Stimulated activated CD8-positive, alpha-beta memory T cell treated with anti-CD3 and anti-CD28 coated beads, Interleukin-4, amount 100 ng/mL, for 24 hours (primary cell): Measurements from ENCODE around the gene GLRX.
A peak's percentile ranks its signal among the peaks of the same experiment; 100 is the strongest.

Source experiments
- DNase-seq: peaks from one replicate; pipeline ENCODE4 v3.0.0-alpha.2; 2020; ENCODE audit warnings: low read depth

Gene GLRX

DNA sequence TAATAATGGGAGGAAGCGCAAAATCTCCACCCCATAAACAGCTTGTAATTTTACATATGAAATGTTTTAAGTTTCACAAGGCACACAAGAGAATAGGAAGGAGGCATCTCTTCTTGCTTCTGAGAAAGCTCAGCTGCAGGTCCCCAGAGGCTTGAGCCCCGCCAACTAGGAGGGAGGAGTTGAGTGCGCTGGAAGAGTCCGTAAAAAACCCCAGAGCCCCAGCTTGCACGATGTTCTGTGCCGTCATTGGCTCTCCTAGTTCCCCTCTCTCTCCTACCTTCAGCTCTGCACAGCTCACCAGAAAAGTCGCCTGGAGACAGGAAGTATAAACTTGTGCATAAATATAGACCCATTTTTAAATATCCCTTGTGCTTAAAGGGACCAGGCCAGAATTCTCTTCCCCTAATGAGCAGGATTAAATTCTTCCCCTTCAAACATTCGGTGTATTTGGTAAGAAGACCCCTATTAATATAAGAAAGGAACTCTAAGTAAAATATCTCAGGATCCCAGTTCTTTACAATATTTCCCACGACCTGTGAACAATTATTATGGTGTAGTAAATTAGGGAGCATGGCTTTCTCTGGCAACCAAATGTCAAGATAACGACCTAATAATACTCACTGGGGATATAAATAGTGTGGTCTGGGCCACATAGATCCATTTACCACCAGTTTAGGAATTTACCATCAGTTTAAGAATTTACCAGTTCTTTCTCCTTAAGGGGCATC is 13.7 kb downstream of the GLRX start:
- DNase-seq = peak; percentile 60

DNA sequence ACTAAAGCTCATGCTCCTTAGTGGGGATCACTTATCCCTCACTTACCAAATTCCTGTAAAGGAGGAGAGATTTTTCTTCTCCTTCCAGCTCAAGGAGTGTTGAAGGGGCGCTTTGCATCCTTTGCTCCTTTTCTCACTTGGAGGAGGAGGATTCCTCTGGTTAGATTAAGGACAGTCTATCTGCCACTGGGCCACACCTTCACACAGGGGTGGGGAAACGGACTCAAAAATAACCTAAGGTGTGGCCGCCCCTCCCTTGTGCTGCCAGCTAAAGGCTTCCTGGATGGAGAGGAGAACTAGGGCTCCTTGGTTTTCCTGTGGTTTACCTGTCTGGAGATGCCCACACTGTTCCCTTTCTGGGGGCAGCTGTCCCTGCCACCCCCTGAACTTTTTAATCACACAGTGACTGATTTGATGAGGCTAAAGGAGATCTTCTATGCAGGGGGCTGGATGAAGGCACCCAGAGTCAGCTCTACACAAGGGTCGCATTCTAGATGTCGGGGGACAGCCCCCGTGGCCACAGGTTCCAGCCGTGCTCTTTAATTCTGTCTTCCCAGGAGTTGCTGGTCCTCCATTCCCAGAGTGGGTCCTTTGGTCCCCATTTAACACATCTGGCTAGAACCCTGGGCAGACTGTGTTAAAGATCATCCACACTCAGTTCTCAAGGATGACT is 14.4 kb downstream of the GLRX start:
- no peak for DNase-seq

DNA sequence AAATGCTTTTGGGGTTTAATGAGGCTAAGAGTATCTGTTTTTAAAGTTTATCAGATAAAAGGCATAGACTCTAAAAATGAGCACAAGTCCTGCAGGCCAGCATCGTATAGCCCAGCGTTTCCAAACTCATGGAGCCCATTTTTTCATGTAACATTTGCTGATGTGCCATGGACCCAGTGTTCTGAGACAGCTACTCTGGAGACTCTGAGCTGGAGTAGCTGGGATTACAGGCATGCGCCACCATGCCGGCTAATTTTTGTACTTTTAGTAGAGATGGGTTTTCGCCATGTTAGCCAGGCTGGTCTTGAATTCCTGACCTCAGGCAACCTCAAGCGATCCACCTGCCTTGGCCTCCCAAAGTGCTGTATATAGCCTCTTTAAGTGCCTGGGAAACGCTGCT is 15.8 kb downstream of the GLRX start:
- DNase-seq = no peak

DNA sequence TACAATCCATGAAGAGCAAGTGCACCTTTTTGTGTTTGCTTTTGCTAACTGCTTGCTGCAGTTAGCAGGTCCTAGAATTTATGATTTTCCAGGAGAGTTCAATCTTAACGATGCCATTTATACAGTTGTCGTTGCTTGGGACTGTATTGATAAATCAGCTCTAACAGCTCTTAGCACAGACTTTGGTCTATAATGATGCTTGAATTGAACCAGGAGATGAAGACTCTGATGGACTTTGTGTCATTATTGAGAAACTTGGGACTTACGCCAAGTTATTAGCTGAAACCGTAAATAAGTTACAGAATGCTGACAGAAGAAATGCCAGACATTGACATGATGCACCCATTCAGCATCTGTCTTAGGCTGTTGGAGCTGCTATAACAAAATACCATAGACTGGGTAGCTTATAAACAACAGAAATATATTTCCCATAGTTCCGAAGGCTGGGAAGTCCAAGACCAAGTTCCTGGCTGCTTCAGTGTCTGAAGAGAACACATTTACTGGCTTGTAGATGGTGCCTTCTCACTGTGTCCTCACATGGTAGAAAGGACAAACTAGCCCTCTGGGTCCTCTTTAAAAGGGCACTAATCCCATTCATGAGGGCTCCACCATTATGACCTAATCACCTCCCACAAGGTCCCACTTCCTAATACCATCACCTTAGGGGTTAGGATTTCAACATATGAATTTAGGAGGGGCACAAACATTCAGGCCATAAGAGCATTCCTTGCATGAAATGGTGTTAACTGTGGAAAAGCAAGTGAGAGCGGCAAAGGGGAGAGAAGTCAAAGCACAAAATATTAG is 17.6 kb downstream of the GLRX start:
- DNase-seq = no peak

DNA sequence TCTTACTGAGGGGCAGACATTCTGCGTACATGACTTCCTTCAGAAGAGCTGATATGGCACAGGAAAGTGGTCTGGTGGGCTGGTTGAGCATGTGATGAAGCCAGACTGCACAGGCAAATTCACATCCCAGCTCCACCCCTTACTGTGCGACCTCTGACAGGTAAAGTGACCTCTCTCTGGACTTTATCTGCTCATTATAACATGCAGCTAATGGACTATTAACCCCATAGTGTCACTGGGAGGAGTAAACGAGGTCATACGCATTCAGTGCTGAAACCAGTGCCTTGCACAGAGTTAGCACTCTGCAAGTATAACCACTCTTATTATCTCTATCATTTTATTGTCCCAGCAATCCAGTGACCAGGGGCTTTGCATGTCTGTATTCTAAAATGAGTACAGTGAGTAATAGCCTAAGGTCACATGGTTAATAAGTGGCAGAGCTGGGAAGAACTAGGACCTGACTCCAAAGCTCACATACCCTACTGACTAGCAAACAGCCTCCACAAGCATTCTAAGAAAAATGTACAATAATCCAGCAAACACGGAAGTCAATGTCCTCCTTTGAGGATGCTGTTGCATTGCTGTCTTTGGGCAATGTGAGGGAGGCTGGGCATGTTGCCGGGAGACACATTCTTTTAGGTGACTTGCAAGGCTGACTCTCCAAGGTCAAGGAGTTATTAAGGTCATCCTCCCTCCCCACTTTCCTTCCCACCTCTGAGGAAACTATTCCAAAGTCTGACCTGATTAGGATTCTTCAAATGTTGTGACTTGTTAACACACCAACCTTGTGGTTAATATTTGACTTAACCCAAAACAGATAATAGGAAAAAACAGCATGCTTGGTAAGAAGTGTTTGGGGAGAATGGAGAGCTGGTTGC is 19.0 kb downstream of the GLRX start:
- no peak for DNase-seq

DNA sequence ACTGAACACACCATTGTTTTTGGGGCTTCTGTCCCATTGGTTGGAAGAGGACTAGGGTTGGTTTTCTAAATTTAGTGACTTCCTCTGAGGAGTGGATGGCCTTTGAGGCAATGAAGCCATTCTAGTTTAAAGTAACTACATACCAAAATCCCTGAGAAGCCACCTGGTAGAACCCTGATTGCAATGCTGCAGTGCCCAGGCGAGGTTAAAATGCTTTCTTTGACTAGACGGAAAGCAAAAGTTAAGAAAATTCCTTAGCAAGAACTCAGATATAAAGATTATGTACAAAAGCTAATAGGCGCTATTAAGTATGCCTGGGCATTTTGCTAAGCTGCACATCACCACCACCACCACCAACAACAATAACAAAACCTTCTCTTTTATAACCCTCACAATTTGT is 20.6 kb downstream of the GLRX start:
- DNase-seq = no peak

DNA sequence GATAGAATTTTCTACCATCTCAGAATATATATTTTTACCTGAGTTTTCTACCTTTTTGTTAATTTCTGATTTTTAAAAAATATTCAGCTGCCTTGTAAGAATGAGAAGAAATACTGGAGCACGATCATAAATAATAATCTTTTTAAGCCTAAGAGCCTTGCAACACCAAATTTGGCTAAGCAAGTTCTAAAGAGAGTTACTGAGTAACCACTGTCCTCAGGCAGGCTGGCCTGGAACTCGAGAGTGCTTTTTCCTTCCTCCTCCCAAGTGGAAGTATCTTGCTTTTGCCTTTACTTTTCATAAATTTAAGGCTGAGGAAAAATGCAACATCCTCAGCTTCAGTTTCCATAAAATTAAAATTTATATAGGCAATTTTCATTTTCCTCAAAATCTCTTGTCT is 21.0 kb downstream of the GLRX start:
- no peak for DNase-seq

DNA sequence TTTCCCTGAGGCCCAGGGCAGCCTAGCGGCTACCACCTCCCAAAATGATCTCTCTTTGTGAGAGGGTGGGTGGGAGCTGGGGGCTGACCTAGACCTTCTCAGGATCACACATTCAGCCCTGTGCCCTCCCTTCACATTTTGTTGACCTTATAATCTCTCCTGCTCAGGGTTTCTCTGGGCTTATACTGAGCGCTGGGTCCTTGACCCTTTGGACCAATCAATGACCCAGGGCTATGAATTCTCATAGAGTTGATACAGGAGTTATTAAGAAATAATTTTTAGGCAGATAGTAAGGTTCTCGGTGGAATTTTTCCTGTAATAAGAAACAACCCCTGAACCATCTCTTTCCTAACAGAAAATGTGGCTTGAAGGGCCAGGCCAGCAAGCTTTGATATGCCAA is 22.0 kb downstream of the GLRX start:
- DNase-seq = no peak

DNA sequence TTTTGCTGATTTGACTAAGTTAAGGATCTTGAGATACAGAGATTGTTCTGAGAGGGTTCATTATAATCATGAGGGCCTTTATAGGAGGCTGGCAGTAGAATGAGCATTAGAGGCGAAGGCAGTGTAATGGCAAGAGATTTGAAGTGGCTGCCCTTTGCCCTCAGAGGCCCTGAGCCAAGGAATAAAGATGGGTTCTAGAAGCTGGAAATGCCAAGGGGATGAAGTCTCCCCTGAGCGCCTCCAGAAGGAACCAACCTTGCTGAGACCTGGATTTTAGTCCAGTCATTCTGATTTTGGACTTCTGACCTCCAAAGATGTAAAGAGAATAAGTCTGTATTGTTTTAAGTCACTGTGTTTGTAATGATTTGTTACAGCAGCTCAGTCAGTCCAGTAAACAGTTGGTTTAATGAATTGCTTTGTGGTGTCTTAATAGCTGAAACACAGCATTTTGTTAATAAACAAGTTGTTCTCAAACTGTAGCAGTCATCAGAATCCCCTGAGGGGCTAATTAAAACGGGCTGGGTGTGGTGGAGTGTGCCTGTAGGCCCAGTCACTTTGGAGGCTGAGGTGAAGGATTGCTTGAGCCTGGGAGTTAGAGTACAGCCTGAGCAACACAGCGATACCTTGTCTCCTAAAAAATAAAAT is 23.2 kb downstream of the GLRX start:
- no peak for DNase-seq

DNA sequence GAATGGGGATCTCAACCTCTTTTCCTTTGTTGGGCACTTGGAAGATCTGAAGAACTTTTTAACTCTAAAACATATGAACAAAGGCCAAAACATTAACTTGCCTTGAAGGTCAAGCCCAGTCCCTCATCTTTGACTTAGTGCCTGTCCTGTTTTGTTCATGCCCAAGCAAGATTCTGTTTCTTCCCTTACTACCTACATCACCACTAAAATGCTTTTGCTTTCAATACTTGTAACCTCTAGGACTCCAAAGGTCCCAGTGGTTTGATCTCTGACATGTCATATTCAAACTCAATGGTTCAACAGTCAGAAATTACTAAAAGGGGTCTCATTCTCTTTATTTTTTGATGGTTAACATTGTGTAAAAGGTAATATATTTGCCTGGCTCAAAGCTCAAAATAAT is 24.0 kb downstream of the GLRX start:
- no peak for DNase-seq

DNA sequence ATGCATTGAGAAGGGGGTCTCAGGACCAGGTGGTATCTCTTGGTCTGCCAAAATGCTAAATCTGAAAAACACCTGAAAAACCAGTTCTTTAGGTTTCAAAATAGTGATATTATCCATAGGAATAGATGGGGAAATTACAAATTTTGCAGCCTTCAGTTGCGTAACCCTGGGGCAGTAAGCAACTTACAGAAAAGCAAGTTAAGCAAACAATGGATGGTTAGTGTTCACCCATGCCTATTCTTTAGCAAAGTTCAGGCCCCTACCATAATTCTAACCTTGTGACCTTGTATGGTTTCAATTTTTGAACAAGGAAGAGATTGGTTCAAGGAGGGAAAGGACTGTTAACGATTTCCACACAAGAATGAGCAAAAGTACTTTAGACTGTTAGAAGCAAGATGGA is 24.5 kb downstream of the GLRX start:
- DNase-seq = no peak

DNA sequence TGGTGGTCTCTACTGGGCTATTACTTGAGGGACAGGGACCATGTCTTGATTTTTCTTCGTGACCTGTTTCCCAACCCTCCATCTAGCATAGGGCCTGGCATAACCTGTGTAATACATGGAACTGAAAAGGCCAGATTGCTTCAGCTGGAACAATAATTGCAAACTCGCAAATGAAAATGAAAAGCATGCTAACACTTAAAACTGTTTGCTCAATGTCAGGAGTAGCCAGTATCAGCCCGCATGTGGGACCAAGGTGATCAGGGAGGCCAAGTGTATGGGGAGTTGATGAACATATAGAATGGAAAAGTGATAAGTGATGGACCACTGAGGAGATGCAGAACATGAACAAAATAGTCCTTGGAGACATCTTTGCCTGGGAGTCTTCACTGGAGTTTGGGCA is 25.2 kb downstream of the GLRX start:
- no peak for DNase-seq

DNA sequence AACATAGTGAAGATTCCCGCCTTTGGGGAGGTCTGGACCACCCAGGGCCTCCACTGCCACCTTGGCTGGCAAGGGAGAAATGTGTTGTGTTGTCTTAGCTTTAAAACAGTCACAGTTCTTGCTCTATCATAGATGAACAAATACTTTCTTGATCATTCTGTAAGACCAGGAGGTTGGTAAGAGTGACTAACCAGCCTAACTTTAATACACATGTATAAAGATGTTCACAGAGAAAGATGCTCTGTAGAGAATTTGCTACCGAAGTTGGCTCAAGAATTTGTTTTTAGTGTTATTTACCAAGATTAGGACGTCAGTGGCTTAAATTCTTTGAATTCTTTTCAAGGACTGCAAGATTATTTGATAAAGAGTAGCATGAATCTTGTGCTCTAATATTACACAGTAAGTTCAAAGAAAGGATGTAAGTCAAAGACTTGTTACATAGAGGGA is 28.4 kb downstream of the GLRX start:
- no peak for DNase-seq

DNA sequence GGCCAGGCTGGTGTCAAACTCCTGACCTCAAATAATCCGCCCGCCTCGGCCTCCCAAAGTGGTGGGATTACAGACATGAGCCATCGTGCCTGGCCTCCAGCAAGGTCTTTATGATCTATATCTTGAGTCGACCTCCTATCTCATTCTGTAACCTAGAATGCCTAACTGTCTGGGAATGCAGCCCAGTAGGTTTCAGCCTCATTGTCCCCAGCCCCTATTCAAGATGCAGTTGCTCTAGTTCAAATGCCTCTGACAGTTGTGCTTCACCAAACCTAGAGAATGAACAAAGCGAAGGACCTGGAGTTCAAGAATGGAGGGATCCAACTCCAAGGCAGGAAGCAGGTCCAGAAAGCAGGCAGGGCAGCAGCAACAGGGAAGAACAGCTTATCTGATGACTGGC is 30.8 kb downstream of the GLRX start:
- DNase-seq = no peak

DNA sequence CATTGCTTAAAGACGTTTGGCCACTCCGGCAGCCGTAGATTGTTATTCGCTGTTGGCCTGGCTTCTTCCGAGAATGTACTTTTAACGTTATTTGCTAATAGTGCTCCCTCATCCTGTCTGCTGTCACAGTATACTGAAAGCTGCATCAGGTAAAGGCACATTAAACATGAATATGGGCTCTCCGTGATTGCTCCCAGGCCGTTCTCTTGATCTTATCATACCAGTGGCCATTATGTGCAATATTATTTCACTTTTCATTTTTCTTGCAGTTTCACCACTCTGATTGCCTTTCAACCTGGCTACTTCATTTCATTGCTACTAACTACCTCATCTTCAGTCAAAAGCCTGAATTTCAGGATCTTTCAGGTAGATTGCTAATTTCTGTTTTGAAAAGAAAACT is 34.0 kb downstream of the GLRX start:
- DNase-seq = no peak

DNA sequence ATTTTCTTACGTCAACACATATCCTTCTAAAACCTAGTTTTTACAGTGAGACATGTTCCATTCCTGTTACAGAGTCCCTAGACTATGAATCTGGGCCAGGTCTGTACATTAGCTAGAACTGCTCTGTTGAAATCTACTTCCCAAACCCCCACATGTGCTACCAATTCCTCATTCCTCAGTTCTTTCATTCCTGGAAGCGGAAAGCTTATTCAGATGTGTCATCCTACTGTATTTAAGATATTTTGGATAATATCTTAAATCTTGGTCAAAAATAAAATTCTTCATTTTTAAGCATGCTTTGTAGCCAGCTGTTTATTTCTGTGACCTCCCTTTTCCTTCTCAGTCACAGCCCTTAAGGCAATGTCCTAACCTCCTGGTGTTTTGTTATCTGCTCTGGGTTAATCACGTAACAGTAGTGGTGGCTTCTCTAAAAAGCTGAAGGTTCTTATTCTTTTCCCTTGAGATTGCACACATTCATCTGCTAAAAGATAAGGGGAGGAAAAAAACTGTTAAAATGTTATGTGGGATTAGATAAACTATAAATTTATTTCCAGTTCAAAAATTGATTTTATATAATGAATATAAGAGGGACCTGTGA is 35.6 kb downstream of the GLRX start:
- DNase-seq = no peak

DNA sequence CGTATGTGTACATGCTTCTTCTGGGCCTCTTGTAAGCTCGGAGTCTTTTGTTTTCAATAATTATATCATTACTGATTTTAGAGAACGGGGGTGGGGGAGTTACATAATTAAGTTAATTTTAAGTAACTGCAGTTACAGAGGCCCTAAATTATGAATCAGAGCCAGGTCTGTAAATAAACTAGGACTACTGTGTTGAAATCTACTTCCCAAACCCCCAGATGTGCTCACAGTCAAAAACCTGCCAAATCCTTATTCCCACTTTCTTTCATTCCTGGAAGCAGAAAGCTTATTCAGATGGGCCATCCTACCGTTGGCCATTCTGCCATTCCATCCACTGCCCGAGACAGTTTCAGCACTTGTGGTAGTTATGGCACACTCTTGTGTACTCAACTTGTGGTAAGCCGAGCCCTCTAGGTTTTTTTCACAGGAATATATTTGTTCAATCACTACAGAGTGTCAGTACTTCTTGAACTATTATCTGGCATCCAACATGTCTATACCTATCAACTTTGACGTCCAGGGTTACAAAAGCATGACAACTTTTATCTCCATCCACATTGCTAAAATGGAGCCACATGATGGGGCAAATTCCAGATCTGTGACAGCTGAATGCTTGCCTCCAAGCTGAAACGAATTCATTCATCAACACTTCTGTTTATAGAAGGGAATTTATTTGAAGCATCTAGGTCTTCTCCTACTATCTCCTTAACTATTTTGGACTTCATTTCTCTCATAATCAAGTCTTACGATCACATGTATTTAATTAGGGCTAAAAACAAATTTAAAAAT is 37.8 kb downstream of the GLRX start:
- DNase-seq = no peak

DNA sequence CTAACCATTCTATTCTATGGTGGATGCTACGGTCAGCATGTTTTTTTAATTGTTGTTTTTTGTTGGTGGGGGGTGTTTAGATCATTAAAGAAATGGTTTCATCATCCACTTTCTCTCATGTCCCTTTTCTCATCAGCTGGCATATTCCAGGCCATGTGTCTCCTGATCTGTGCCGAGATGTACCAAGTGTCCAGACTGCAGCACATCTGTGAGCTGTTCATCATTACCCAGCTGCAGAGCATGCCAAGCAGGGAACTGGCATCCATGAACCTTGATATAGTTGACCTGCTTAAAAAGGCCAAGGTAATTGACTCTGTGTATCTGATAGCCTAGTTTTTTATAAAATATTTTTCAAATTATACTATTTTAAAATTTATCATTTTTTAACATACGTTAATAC is 38.9 kb downstream of the GLRX start:
- no peak for DNase-seq

DNA sequence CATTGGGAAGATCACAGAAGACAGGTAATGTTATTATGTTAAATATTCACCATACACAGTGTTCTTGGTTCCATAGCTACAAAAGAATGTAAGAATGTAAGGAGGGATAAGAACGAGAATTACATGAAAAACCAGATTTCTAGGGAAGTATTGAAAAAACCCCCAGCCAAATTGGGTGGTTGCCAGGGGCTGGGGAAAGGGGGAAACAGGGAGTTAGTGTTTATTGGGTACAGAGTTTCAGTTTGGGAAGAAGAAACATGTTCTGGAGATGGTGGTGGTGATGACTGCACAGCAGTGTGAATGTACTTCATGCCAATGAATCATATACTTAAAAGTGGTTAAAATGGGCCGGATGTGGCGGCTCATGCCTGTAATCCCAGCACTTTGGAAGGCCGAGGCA is 40.3 kb downstream of the GLRX start:
- no peak for DNase-seq

DNA sequence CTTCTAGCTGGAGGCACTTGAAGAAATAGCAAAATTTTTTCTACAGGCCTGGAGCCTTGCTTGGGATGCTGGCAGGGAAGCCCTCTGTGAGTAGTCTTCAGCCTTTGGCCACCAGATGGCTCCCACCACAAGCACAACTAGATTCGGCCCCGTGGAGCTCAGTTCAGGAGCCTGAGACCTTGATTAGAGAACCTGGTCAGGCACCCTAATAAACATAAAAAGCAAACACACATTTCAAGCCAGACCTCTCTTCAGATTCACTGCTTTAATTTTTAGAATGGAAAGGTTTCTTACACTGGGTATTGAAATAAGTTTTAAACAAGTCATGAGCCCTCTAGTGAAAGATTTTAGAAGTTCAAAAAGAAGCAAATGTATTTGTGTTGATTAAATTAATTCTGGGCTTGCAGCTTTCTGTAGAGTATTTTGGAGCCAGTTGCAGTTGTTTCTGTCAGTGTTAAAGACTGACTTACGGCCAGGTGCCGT is 41.4 kb downstream of the GLRX start:
- peak; percentile 36 for DNase-seq
